HTR-8/SVneo (cell line): Measurements from ENCODE around the gene PPP3CB.

Source experiments
- DNase-seq: peaks from one replicate; pipeline ENCODE4 v3.0.0; 2011; ENCODE audit warnings: low spot score, mixed read lengths; ENCODE audit not compliant: insufficient read length
- FAIRE-seq: peaks from 2 replicates; lab custom pipeline; 2011; peaks lifted over from hg19 to GRCh38; lab: Jason Lieb, UNC

The PPP3CB gene

GRCh38 chr10:73495884-73496674, at the start of gene PPP3CB:
PPP3CB (minus strand) TSS chr10:73496024; CDS start chr10:73495889, 135 bp downstream.
- DNase-seq = peak; percentile 90
- FAIRE-seq = no peak

DNA sequence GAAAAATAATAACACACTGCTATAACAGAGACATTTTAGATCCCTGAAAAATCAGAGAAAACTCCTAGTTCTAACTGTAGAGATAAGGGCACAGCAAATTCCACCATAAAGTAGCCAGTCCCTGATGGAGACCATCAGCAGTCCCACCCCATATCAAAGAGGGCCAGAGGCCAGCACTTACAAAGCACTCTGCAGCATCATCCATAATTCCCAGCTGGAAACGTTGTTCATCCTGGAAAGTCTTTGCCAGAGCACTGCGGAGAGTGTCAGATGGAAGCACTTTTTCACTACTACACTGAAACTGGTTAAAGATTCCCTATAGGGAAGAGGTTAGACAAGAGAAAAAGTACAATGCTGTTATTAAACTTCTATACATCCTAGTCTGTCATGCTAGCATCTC, 49.5 kb upstream of the PPP3CB start:
- no peak for DNase-seq
- no peak for FAIRE-seq

GRCh38 chr10:73537709-73538108, 41.9 kb upstream of the PPP3CB start:
- no peak for FAIRE-seq
- no peak for DNase-seq

GRCh38 chr10:73537288-73537687, 41.5 kb upstream of the PPP3CB start:
- DNase-seq = no peak
- FAIRE-seq = no peak

DNA sequence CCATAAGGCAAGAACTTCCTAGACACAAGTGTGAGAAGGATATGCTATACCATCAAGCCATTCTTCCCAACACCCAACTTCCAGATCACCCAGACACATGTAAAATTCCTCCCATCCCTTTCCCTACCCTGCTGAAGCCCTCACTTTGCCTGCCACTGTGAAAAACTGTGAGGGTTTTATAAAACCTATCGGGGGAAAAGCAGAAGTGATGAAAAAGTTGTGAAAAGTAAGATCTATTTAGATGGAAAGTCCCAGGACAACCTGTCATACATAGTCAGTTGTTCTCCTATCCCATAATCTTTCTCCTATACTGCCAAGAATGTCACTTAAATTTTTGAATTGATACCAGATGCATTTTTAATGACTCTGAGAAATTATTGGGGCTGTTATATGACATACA, 39.0 kb upstream of the PPP3CB start:
- DNase-seq = no peak
- no peak for FAIRE-seq

GRCh38 chr10:73529089-73529832, 33.4 kb upstream of the PPP3CB start:
- DNase-seq (peak; percentile 82), FAIRE-seq (no peak)

DNA sequence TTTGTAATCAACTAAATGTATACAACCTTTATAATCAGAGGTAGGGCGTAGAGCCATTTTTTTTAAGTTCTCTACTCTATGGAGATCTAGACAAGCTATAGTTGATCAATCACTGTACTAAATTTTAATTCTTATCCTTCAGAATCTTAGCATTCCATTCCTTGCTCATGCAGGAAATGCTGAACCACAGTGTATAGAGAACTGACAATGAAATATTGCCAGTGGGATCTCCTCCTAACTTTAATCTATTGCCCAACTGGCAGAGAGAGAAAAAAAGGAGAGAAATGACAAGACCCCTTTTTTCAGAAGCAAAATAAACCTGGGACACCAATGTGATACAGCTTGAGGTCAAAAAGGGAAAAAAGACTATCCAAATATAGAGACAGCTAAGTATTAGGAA, 26.4 kb upstream of the PPP3CB start:
- no peak for DNase-seq
- no peak for FAIRE-seq

DNA sequence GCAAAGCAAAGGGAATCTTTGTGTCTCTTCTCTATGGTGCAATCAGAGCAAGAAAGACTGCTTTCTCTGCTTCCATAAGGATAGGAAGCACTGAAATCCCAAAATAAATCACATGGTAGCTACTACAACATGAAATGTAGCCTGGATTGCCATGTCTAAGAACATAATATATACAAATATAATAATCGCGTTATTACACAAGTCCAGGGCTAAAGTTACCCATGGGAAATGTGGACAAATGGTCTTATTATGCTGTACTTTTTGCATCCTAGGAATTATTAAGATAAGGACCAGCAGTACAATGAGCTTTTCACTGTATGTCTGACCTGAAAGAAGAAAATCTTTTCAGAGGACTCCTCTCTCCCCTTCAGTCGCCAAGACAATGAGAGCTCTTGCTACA, 23.5 kb upstream of the PPP3CB start:
- no peak for DNase-seq
- no peak for FAIRE-seq

DNA sequence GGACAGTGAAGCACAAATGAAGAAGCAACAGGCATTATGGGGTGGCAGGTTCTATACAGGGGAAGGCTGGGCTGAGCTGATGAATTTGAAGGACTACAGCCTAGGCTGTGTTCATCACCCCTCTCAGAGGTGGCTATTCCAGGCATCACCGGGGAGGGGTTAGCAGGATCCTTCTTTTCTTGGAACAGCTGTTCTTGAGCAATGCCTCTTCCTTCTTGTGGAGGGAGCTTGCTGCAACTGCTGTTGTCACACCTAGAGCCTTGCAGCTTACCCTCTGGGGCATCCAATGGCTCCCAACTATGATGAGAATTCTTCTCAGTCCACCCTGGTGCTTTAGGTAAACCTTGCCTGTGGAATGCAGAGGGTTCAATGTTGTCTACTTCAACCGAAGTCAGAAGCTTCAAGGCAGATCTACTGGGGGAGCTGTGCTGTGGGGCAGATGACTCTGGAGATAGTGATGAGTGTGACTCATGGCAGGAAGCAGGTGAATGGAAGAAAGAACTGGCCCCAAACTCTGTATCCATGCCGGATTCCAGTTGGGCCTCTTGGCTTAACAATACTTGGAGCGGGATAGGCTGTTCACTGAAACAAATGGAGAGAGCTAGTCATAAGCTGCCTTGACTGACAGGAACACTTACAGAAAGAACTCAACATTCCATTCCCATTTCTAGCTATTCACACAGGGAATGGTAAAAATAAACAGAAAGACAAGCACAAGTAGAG, 21.5 kb upstream of the PPP3CB start:
- FAIRE-seq = no peak
- no peak for DNase-seq

DNA sequence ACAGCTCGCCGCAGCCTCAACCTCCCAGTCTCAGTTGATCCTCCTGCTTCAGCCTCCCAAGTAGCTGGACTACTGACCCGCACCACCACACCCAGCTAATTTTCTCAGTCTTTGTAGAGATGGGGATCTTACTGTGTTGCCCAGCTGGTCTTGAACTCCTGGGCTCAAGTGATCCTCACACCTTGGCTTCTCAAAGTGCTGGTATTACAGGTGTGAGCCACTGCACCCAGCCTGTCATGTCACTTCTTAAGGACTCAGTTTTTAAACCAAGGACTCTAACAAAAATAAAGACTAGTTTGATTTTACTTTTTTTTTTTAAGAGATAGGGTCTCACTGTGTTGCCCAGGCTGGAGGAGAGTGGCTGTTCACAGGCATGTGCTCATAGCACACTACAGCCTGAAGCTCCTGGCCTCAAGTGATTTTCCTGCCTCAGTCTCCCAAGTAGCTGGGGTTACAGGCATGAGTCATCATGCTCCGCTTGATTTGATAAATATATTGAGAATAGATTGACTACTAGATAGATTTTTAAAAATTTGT, 16.5 kb upstream of the PPP3CB start:
- DNase-seq (no peak), FAIRE-seq (no peak)

GRCh38 chr10:73509695-73510094, 13.9 kb upstream of the PPP3CB start:
- DNase-seq (no peak), FAIRE-seq (no peak)

GRCh38 chr10:73506491-73506890, 10.7 kb upstream of the PPP3CB start:
- FAIRE-seq = no peak
- no peak for DNase-seq

DNA sequence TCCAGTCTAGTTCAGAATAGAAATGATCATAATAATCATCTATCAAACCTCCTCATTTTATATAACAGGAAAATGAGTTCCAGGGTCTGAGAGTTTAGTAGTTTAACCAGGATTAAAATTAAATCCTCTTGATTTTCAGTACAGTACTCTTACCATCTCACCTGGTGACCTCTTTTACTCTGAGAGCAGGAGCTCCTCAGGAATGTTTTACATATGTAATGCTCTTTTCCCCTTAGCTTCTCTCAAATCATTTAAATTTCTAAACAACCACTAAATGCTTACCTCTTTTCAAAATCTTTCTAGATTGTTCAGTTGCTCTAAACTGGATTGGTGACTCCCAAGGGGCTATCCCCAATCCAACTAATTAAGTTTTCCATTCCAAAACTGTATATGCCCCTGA, 10.2 kb upstream of the PPP3CB start:
- FAIRE-seq (no peak), DNase-seq (no peak)

- FAIRE-seq (no peak), DNase-seq (no peak)
These were observed 7.2 kb upstream of the PPP3CB start for GRCh38 chr10:73503037-73503436.

- FAIRE-seq (no peak), DNase-seq (no peak)
These were observed 5.8 kb upstream of the PPP3CB start for GRCh38 chr10:73501651-73502050.

DNA sequence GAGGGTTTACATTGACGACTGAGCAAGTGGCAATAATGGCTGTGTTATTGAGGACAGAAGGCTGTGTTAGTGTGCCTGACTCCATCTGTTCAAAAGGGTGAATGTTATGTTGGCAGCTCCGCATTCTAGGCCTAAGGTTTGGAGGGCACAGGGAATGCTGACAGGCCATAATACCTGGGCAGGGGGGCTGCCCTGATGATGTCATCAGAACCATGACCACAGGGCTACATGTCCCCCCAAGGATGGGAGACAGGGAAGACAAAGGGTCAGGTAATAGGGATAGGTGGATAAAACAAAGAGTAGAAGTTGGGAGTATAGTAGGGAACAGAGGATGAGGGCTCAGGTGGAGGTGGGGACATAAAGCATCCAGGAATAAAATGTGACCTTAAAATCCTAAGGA, 1.8 kb upstream of the PPP3CB start:
- no peak for DNase-seq
- FAIRE-seq = no peak

DNA sequence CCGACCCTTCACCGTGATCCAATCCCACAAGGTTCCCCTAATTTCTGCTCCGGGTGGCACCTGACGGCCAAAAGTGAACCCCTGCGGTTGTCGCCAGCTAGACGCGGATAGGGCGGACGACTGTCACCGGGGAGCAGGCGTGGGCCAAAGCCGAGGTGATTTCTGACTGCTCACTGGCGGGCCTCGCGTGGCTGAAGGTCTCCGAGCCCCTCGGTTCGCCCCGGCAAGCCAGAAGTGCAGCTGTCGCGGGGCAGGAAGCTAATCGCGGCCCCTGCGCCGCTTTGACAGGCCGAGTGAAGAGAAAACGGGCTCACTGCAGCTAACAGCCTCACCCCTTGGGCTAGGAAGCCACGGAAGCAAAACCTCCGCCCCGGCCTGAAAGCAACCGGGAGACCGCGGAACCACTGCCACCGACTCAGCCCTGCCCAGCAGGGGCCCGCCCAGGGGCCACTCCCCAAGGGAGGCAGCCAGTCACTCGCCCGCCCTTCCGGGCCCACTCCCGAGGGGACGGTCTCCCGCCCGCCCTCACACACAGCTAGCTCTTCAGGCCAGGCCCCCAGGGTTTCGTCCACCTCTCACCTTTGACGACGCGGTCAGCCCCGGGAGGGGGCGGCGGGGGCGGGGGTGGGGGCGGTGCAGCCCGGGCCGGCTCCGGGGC, 469 bp downstream of the PPP3CB start:
- FAIRE-seq = peak; percentile 20

DNA sequence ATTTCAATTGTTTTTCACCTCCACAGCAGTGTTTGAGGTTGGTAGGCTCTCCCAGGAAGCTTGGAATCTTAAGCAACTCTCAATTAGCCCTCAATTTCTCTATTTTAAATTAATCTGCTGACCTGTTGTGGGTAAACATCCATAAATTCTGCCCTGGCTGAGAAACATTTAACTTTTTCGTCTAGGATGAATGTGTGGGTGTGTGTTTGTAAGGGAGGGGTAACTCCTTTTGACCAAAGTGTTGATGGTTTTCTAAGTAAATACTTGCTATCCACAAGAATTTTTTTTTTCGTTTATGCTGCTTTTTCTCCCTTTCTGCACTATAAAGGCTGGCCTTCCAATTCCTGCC, 973 bp downstream of the PPP3CB start:
- FAIRE-seq (no peak), DNase-seq (no peak)

More for the DNA sequence above, 469 bp downstream of the PPP3CB start:
- DNase-seq = peak; percentile 89

GRCh38 chr10:73494213-73494612, 1.6 kb downstream of the PPP3CB start:
- DNase-seq (no peak), FAIRE-seq (no peak)

DNA sequence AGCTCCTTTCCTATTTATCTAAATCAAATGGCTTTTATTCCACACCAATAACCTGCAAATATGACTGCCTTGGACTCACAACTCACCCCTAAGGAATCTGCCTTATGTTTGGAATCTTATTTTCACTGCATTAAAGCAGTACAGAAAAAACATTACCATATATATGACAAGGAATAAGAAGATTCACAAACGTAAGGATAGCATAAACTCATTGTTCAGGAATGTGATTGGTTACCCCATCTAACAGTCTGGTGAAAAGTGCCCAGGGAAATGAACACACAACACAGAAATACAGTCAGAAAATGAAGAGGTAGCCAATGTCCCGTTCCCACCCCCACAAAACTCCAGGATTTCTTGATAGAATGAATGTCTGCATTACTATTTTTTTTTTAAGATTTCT, 2.0 kb downstream of the PPP3CB start:
- DNase-seq (peak; percentile 41), FAIRE-seq (no peak)
